ENCODE results near the gene OCA2.

DNA sequence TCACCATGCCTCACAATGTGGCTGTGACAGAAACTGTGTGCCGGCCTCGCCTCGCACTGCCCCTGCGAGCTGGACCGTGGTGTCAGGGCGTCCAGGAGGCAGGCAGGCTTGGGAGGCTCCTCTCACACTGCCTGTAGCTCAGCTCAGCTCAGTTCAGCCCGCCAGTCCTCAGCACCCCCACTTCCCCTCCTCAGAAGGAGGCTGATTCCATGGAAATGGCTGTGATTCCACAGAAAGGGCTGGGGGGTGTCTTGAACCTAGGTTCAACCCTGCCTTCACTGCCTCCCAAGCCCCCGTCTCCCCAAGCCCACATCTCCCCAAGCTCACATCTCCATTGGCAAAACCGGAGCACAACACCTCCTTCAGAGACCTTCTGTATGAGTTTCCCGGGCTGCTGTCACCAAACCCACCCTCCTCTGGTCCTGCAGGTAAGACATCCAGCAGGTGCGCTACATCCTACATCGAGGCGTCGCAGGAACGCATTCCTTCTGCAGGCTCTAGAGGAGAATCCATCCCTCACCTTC, 94.0 kb downstream of the OCA2 start:
- TF ChIP-seq, protein P1, sequence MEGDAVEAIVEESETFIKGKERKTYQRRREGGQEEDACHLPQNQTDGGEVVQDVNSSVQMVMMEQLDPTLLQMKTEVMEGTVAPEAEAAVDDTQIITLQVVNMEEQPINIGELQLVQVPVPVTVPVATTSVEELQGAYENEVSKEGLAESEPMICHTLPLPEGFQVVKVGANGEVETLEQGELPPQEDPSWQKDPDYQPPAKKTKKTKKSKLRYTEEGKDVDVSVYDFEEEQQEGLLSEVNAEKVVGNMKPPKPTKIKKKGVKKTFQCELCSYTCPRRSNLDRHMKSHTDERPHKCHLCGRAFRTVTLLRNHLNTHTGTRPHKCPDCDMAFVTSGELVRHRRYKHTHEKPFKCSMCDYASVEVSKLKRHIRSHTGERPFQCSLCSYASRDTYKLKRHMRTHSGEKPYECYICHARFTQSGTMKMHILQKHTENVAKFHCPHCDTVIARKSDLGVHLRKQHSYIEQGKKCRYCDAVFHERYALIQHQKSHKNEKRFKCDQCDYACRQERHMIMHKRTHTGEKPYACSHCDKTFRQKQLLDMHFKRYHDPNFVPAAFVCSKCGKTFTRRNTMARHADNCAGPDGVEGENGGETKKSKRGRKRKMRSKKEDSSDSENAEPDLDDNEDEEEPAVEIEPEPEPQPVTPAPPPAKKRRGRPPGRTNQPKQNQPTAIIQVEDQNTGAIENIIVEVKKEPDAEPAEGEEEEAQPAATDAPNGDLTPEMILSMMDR (IDR thresholded peaks at IDR 0.05 in 8 of 11, conservative IDR thresholded peaks at IDR 0.05 in 3 of 11): no peak
- no peak for TF ChIP-seq POLR2A (IDR thresholded peaks at IDR 0.05)
